ENCODE measurements around the gene NAALADL2.
"Not testable (repeated sequence)": the region's sequence is repeated elsewhere in the genome, so short reads cannot be mapped to it uniquely, and the experiment has no call there.

The NAALADL2 gene

DNA sequence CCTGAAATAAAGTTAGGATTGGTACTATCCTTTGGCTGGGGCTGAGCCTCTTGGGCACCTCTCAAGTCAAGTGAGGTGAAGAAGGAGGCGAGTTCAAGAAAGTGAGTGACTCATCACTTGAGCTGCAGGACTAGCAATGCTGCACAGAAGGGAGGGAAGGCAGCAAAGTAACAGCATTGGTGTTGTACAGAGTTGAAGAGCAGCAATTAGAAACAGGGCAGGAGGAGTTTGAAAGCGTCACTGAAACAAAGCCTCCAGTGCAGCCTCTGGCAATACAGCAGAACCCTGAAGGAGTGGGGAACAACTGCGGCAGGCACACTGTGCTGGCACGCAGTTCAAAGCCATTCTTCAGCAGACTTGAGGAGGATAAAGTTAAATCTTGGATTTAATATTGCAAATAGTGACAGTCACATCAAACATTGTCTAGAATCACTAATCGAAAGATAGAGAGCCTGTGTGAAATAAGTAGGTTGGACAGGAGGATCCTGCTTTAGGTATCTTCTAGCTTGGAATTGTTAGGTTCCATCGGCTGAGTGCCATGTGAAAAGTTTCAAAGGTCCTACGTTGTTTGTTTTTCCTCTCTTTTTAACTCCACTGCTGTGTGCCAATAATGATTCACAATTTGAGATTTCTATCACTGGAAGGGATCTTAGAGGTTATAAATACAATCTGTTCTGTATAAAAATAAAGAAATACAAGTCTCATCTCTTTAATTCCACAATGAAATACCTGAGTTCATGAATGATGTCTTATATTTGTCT is 479.8 kb downstream of the NAALADL2 start:
- H3K27me3 Mint-ChIP-seq = no peaks in the 10 kb centered on the region
- H3K4me1 Mint-ChIP-seq (ENCODE audit: low read depth) = no peaks in the 10 kb centered on the region
- no peak overlapping the region for H3K27ac Mint-ChIP-seq
- no peak overlapping the region for H3K4me3 Mint-ChIP-seq
- H3K9me3 Mint-ChIP-seq = peaks cover 2% of the 10 kb centered on the region
- H3K36me3 Mint-ChIP-seq (ENCODE audit: low read depth) = no peaks in the 10 kb centered on the region

DNA sequence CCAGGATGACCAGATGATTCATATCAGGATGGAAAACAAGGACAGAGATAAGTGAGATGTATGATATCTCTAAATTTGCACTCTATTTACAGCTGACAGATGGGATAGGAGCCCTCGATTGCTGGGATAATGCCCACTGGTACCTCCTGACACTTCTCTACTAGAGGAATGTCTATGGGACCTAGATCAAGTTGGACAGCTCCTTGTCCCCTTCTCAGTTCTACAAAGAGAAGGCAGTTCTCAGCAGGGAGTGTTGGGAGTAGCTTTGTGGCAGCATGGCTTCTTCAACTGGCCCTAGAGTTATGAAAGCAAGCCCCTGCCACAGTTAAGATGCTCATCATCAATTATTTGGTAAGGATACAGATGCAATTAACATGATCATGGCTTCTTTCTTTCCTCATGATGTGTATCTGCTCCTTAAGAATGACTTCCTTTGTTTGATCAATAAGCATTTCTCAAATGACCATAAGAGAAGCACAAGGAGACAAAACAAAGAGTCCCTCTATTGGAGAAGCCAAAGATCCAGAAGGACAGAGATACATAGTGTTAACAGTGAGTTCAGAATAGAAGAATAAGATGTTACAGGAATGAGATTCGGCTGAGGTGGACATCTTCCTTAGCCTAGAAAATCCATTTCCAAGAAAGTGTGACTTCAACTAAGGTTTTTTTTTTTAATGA is 481.3 kb downstream of the NAALADL2 start:
- Mint-ChIP-seq H3K27me3 (no peaks in the 10 kb centered on the region), H3K36me3 (ENCODE audit: low read depth) (no peaks in the 10 kb centered on the region), H3K27ac (no peak overlapping the region), H3K9me3 (peaks cover 3% of the 10 kb centered on the region), H3K4me3 (no peak overlapping the region), H3K4me1 (ENCODE audit: low read depth) (no peaks in the 10 kb centered on the region)

DNA sequence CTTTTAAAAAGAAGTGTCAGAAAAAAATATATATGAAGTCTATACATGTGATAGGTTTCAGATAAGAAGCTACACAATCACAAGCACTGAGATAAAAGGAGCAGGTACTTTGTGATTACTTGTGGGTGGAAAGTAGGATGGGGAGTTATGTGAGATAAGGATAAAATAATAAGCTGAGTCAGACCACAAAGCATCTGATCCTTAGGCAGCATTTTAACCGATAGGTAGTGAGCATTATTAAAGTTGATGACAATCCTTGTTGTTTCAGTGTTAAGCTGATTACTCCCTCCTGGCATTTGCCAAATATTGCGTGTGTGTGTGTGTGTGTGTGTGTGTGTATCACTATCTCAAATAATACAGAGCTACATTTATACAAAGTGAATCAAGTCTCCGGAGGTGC is 483.1 kb downstream of the NAALADL2 start:
- Mint-ChIP-seq H3K36me3 (ENCODE audit: low read depth) (no peaks in the 10 kb centered on the region), H3K4me3 (no peak overlapping the region)

DNA sequence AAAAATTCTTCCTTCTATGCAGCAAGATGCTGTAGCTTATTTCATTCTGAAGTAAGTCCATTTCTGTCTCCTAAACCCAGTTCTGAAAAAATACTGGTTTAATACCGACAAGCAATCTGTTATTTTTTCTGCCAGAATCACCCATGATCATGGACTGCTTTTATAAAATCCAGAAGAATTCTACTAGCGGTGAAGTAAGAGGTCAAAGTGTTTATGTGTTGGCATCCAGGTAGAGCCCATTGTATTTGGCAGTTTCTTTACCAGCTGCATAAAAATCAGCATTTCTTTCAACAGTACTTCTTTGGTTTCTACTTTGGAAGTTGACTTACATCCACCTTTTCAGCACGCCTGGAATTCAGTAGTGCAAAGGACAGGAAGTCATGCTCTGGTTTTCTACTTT is 484.8 kb downstream of the NAALADL2 start:
- Mint-ChIP-seq H3K4me3 (no peak overlapping the region), H3K27ac (no peak overlapping the region), H3K4me1 (ENCODE audit: low read depth) (no peaks in the 10 kb centered on the region), H3K9me3 (peaks cover 3% of the 10 kb centered on the region), H3K36me3 (ENCODE audit: low read depth) (no peaks in the 10 kb centered on the region), H3K27me3 (no peaks in the 10 kb centered on the region)

More for the DNA sequence above, 483.1 kb downstream of the NAALADL2 start:
- Mint-ChIP-seq H3K9me3 (peaks cover 3% of the 10 kb centered on the region), H3K4me1 (ENCODE audit: low read depth) (no peaks in the 10 kb centered on the region), H3K27me3 (no peaks in the 10 kb centered on the region), H3K27ac (no peak overlapping the region)

DNA sequence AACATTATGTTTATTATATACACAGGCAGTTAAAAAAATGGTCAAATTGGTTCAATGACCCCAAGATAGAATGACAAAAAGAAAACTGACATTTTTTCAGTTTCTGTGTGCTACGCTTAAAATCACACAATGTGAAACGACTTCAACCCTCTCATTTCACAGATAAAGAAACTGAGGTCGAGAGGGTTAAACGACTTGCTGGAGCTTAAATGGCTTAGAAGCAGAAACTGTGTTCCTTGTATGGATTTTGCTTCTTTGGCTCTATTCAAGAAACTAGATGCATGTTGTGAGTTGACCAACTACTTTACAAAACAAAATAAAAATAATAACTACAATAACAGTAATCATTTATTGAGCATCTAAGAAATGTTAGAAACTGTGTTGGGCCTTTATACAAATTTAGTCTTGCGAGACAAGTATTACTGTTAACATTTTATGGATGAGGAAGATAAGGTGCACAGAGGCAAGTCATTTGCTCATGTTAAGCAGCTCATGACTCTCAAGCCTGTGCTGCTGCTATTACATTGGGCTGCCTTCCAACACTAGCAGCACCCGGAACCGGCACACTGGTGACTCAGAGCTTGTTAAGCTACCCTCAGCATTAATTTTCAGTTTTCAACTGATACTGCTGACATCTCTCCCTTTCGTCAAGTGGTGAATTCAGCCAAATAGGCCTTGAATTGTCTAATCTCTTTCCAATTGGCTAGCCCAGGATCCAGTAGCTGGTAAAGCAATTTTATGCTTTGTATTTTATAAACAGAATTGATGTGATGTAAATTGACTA is 487.6 kb downstream of the NAALADL2 start:
- no peak overlapping the region for H3K27ac Mint-ChIP-seq
- H3K4me1 Mint-ChIP-seq (ENCODE audit: low read depth) = no peaks in the 10 kb centered on the region
- H3K27me3 Mint-ChIP-seq = no peaks in the 10 kb centered on the region
- no peaks in the 10 kb centered on the region for H3K36me3 Mint-ChIP-seq (ENCODE audit: low read depth)
- peaks cover 10% of the 10 kb centered on the region for H3K9me3 Mint-ChIP-seq
- no peak overlapping the region for H3K4me3 Mint-ChIP-seq

DNA sequence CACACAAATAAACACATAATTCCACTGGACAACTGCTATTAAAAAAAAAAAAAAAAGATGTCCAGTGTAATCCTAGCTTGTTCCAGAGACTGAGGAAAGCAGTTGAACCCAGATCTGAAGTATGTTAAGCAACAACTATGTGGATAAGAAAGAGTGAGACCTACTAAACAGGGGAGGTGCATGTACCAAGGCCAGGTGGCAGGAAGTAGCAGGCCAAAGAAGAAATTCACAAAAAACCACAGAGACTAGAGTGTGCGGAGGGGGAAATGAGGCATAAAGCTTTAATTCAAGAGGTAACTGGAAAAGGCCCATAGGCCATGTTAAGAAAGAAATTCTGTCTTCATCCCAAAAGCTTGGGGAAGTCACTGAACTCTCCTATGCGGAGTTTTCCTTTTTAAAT is 490.0 kb downstream of the NAALADL2 start:
- H3K36me3 Mint-ChIP-seq (ENCODE audit: low read depth) = no peaks in the 10 kb centered on the region
- no peak overlapping the region for H3K27ac Mint-ChIP-seq
- H3K4me3 Mint-ChIP-seq = no peak overlapping the region
- H3K9me3 Mint-ChIP-seq = peaks cover 6% of the 10 kb centered on the region
- no peaks in the 10 kb centered on the region for H3K4me1 Mint-ChIP-seq (ENCODE audit: low read depth)
- H3K27me3 Mint-ChIP-seq = no peaks in the 10 kb centered on the region

DNA sequence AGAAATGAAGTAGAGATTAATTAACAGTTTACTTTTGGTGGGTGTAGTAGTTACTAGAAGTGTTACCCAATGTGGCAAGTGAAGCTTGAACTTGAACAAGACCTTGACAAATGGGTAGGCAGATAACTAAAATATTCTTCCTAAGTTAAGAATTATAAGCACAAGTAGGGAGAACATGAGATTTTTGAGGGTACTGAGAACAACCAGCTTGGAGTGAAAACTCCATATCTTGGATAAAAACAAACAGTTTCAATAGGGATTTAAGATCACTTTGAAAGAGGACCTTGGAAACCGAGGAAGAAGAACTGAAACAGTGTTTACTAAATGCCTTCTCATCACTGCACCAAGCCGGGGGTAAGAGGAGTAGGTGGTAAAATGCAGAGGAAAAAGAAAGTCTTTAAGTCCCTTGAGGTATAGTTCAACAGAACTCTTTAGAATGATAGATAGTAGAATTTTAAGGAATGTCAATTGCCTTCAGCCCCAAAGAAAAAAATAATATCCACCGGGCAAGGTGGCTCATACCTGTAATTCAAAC is 496.7 kb downstream of the NAALADL2 start:
- H3K9me3 Mint-ChIP-seq = peaks cover 3% of the 10 kb centered on the region
- H3K27me3 Mint-ChIP-seq = no peaks in the 10 kb centered on the region
- no peak overlapping the region for H3K27ac Mint-ChIP-seq
- H3K4me3 Mint-ChIP-seq = no peak overlapping the region
- H3K36me3 Mint-ChIP-seq (ENCODE audit: low read depth) = no peaks in the 10 kb centered on the region
- no peaks in the 10 kb centered on the region for H3K4me1 Mint-ChIP-seq (ENCODE audit: low read depth)

DNA sequence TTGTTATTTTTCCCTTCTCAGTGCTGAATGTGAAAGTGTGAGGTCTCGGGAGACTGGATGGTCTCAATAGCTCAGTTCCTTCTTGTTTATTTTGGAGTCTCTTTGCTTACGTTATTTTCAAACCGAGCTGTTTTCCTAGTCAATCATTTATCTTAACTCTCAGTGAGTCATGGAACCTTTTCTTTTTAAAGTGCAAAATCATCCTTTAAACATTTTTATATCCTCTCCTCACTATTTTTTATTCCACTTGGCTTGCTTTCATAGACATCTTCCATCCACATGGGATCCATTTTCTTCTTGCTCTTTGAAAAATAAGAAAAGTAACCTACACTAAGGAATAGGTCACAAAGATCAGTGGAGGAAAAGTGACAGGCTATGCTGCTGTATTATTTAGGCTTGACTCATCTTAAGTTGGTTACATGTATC is 497.8 kb downstream of the NAALADL2 start:
- Mint-ChIP-seq H3K36me3 (ENCODE audit: low read depth) (no peaks in the 10 kb centered on the region), H3K4me3 (no peak overlapping the region), H3K9me3 (peaks cover 7% of the 10 kb centered on the region), H3K4me1 (ENCODE audit: low read depth) (no peaks in the 10 kb centered on the region), H3K27ac (no peak overlapping the region), H3K27me3 (no peaks in the 10 kb centered on the region)

DNA sequence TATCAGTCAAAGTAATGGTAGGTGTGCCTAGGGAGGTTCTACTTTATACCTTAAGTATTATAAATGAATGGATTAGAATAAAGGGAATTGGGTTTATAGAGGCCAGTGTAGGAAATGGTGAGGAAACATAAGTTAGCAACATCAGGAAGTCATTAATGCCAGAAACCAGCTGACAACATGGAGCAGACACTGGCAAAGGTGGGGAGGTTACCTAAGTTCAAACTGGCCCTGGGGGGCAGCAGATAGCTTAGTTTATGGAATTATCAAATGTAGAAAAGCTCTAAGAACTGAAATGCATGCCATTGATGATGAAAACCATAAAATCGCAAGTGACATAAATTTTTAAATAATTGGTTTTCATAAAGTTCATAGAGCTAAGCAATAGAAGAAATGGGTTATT is 498.6 kb downstream of the NAALADL2 start:
- Mint-ChIP-seq H3K4me3 (no peak overlapping the region), H3K27me3 (no peaks in the 10 kb centered on the region), H3K27ac (no peak overlapping the region), H3K9me3 (peaks cover 11% of the 10 kb centered on the region), H3K4me1 (ENCODE audit: low read depth) (no peaks in the 10 kb centered on the region), H3K36me3 (ENCODE audit: low read depth) (no peaks in the 10 kb centered on the region)

DNA sequence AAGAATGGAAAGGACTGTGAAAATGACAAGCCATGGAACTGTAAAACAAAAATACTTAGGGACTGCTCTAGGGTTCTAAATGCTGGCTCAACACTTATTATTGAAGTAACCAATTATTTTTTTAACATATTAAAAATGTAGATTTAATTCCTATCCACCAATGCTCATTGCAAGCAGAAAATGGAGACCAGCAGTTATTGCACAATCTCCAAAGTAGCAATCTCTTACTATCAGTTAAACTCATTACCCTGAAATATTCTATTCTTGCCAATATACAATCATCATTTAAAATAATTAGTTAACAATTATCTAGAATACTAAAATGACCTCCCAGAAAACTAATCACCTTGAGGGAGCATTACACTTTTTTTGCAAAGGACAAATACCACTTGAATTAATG is 499.8 kb downstream of the NAALADL2 start:
- H3K4me3 Mint-ChIP-seq = no peak overlapping the region
- no peaks in the 10 kb centered on the region for H3K27me3 Mint-ChIP-seq
- no peaks in the 10 kb centered on the region for H3K36me3 Mint-ChIP-seq (ENCODE audit: low read depth)
- peaks cover 14% of the 10 kb centered on the region for H3K9me3 Mint-ChIP-seq
- no peaks in the 10 kb centered on the region for H3K4me1 Mint-ChIP-seq (ENCODE audit: low read depth)
- H3K27ac Mint-ChIP-seq = no peak overlapping the region

DNA sequence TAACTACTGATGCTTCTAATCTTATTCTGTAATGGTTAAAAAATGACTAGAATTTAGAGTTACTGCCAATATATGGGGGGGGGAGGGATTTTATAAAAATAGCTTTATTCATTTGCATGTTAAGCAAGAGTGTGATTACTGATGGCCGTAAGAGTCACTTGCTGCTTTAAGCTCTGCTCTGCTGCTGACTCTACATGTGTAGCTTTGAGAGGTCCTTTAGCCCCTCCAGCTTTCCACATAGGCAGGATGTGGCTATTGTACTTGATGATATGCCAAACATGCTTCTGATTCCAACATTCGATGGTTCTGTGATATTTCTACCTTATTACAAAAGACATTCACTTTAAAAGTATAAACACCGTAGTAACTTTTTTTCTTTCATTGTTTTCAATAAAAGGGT is 511.3 kb downstream of the NAALADL2 start:
- H3K36me3 Mint-ChIP-seq (ENCODE audit: low read depth); H3K27ac Mint-ChIP-seq; H3K9me3 Mint-ChIP-seq; H3K4me3 Mint-ChIP-seq; H3K4me1 Mint-ChIP-seq (ENCODE audit: low read depth); H3K27me3 Mint-ChIP-seq: not testable (repeated sequence)

DNA sequence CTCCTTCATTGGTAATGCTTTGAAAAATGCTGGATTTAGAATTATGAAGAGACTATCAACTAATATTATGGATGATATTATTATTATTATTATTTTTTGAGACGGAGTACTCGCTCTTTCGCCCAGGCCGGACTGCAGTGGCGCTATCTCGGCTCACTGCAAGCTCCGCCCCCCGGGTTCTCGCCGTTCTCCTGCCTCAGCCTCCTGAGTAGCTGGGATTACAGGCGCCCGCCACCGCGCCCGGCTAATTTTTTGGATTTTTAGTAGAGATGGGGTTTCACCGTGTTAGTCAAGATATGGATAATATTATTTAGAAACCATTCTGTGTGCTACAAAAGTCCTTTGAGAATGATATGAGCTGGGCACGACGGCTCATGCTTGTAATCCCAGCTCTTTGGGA is 512.1 kb downstream of the NAALADL2 start:
- not testable (repeated sequence) for H3K4me1 Mint-ChIP-seq (ENCODE audit: low read depth); H3K4me3 Mint-ChIP-seq; H3K9me3 Mint-ChIP-seq; H3K27ac Mint-ChIP-seq; H3K27me3 Mint-ChIP-seq; H3K36me3 Mint-ChIP-seq (ENCODE audit: low read depth)

DNA sequence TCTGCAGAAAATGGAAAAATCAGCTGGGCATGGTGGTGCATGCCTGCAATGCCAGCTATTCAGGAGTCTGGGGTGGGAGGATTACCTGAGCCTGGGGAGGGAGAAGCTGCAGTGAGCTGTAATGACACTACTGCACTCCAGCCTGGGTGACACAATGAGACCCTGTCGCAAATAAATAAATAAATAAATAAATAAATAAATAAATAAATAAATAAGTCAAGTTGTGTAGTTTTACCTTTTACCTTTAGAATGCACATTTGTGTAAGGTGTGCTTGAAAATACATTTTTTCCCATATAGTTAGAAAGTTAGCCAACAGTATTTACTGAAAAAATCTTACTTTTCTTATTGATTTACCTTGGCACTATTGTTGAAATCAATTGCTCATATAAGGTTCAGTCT is 515.6 kb downstream of the NAALADL2 start:
- Mint-ChIP-seq H3K4me1 (ENCODE audit: low read depth) (no peaks in the 10 kb centered on the region), H3K27ac (no peak overlapping the region), H3K36me3 (ENCODE audit: low read depth) (no peaks in the 10 kb centered on the region), H3K4me3 (no peak overlapping the region), H3K27me3 (no peaks in the 10 kb centered on the region), H3K9me3 (no peaks in the 10 kb centered on the region)

DNA sequence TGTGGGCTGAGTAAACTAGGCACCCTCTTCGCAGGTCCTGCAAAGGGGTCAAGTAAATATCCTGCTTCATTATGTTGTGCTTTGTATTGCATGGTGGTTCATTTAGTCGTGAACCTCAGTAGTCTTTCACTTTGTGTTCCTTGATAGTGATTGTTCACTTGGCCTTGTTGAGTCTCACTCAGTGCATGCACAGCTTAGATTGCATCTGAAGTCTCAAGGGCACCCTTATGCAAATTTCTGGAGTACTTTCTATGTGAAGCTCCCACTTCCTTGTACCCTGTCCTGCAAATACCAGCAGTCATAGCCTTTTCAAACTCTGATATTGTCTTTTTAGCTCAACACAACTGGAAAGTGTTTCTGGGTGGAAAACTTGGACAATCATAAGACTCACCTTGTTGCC is 519.2 kb downstream of the NAALADL2 start:
- no peak overlapping the region for H3K27ac Mint-ChIP-seq
- H3K4me1 Mint-ChIP-seq (ENCODE audit: low read depth) = no peaks in the 10 kb centered on the region
- no peaks in the 10 kb centered on the region for H3K36me3 Mint-ChIP-seq (ENCODE audit: low read depth)
- no peaks in the 10 kb centered on the region for H3K9me3 Mint-ChIP-seq
- H3K27me3 Mint-ChIP-seq = no peaks in the 10 kb centered on the region
- no peak overlapping the region for H3K4me3 Mint-ChIP-seq

DNA sequence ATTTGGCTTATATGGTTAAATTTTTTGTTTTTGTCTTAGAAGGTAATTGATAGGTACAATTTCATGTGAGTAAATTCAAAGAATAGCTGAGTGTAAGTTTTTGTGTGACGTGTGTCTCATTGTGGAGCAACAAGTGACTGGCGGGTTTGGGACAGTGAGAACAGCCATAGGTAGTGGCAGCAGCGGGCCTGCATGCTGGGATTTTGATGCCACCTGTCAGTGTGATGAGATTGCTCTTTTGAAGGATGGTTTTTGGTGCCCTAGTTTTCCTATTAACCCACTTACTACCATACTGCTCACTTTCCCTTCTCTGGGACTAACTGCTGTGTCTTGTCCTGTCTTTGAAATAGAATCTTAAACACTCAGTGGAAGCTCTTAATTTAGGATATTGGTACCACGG is 522.6 kb downstream of the NAALADL2 start:
- H3K36me3 Mint-ChIP-seq (ENCODE audit: low read depth) = no peaks in the 10 kb centered on the region
- H3K9me3 Mint-ChIP-seq = no peaks in the 10 kb centered on the region
- H3K27ac Mint-ChIP-seq = no peak overlapping the region
- no peaks in the 10 kb centered on the region for H3K27me3 Mint-ChIP-seq
- H3K4me1 Mint-ChIP-seq (ENCODE audit: low read depth) = no peaks in the 10 kb centered on the region
- no peak overlapping the region for H3K4me3 Mint-ChIP-seq

Data from stimulated activated naive CD8-positive, alpha-beta T cell treated with anti-CD3 and anti-CD28 coated beads, Interleukin-15, Interleukin-2, amounts not matched to agents 100 ng/mL and 50 ng/mL, for 24 hours (primary cell).